Stimulated activated CD8-positive, alpha-beta memory T cell treated with anti-CD3 and anti-CD28 coated beads, Interleukin-7, amount 100 ng/mL, for 4 hours (primary cell): ENCODE results near the gene NDOR1.

Source experiments
- DNase-seq, 2 donors: peaks; one replicate each; pipeline ENCODE4 v3.0.0-alpha.2; 2020; ENCODE audit warnings: low read depth in 2 of 2

NDOR1 gene

DNA sequence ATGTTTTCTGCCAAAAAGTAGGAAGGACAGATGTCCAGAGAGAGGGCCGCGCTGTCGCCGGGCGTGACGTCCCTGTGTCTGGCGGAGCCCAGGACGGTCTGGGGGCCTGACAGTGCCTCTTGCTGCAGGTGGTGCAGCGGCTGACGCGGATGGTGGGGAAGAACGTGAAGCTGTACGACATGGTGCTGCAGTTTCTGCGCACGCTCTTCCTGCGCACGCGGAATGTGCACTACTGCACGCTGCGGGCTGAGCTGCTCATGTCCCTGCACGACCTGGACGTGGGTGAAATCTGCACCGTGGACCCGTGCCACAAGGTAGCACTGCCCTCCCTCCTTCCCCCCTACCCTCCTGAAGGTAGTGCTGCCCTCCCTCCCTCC is 57.4 kb downstream of the NDOR1 start:
- no peak for DNase-seq

DNA sequence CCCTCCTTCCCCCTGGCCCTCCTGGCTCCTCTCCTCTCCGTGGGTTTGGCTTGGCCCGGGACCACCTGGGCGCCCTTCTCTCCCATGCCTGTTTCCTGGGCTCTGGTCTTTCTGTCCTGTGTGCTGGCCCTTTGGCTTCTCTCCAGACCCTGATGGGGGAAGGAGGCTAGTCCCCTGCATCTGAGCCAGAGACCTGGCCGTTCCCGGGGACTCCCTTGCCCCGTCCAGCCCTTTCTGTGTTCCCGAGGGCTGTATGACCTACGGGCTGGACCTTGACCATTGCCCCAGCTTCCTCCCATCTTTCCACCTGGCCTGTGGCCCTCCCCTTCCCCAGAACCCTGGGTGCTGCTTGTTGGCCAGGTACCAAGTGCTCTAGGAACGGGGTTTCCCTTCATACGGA is 58.0 kb downstream of the NDOR1 start:
- DNase-seq: no peak

DNA sequence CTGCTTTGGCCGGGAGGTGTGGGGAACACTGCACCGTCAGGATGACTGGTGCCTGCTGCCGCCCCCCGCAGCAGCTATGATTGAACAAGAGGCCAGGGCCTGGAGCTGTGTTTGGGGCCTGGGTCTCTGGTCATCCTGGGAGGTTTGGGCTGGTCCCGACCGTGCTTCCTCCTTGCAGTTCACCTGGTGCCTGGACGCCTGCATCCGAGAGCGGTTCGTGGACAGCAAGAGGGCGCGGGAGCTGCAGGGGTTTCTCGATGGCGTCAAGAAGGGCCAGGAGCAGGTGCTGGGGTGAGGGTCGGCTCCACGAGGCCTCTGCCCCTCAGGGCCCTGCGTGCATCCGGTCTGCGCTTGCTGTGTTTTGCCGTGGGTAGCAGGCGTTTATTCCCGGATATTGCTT is 58.6 kb downstream of the NDOR1 start:
- DNase-seq: no peak

DNA sequence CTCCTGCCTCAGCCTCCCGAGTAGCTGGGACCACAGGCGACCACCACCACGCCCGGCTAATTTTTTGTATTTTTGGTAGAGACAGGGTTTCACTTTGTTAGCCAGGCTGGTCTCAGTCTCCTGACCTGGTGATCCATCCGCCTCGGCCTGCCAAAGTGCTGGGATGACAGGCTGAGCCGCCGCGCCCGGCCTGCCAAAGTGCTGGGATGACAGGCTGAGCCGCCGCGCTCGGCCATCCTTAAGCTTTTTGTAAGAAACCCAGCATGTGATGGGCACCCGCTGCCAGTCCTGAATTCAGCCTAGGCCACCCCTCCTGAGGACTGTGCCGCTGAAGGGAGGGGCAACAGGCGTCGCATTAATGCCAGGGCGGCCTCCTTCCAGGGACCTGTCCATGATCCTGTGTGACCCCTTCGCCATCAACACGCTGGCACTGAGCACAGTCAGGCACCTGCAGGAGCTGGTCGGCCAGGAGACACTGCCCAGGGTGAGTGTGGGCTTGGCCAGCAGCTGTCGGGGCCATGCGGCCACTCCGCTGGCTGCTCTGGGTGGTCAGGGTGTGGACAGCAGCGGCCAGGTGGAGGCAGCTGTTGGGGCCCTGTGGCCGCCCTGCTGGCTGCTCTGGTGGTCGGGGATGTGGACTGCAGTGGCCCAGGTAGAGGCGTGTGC is 60.1 kb downstream of the NDOR1 start:
- no peak for DNase-seq

DNA sequence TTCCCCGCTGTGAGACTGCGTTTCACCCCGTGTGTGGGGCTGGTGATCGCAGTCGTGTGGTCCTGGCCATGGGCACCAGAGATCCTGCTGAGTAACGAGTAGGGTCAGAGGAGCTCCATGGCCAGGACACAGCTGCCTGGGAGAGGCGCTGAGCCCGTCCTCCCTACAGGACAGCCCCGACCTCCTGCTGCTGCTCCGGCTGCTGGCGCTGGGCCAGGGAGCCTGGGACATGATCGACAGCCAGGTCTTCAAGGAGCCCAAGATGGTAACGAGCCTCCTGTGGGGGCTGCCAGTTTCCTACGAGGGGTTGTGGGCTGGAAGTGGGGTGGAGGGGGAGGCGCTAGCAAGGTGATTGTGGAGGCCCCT is 60.6 kb downstream of the NDOR1 start:
- DNase-seq: no peak
